HG03439 (cell line): ENCODE data around the gene ITPRID1.

ENCODE experiments used
- ATAC-seq: cut with Tn5 transposase; IDR thresholded peaks from one replicate; pipeline ENCODE4 v1.9.1; 2021; ENCODE audit warnings: mild to moderate bottlenecking, moderate library complexity; ENCODE audit not compliant: unreplicated experiment

Gene ITPRID1

GRCh38 chr7:31633467-31633866 is 119.6 kb downstream of the ITPRID1 start:
- ATAC-seq, result no peak

GRCh38 chr7:31633894-31634494 is 120.1 kb downstream of the ITPRID1 start:
- no peak for ATAC-seq

- no peak for ATAC-seq
These were observed 126.5 kb downstream of the ITPRID1 start for GRCh38 chr7:31640381-31640780.

GRCh38 chr7:31642681-31643115 is 128.8 kb downstream of the ITPRID1 start:
- no peak for ATAC-seq

GRCh38 chr7:31646942-31647341 is 133.1 kb downstream of the ITPRID1 start:
- ATAC-seq, result no peak

GRCh38 chr7:31647511-31647910 is 133.6 kb downstream of the ITPRID1 start:
- ATAC-seq, result no peak

- no peak for ATAC-seq
These were observed 134.4 kb downstream of the ITPRID1 start for GRCh38 chr7:31648288-31648687.

GRCh38 chr7:31648880-31649279 is 135.0 kb downstream of the ITPRID1 start:
- no peak for ATAC-seq

GRCh38 chr7:31651234-31652062 is 137.6 kb downstream of the ITPRID1 start:
- ATAC-seq, result no peak

GRCh38 chr7:31652063-31652326 is 138.1 kb downstream of the ITPRID1 start:
- no peak for ATAC-seq

GRCh38 chr7:31663072-31663471 is 149.2 kb downstream of the ITPRID1 start:
- no peak for ATAC-seq

- no peak for ATAC-seq
These were observed 151.0 kb downstream of the ITPRID1 start for GRCh38 chr7:31664890-31665289.

- ATAC-seq, result no peak
These were observed 151.7 kb downstream of the ITPRID1 start for GRCh38 chr7:31665546-31665945.

GRCh38 chr7:31669461-31669860 is 155.6 kb downstream of the ITPRID1 start:
- ATAC-seq, result no peak

- no peak for ATAC-seq
These were observed 165.8 kb downstream of the ITPRID1 start for GRCh38 chr7:31679574-31680305.

- ATAC-seq, result no peak
These were observed 169.7 kb downstream of the ITPRID1 start for GRCh38 chr7:31683445-31684225.

- ATAC-seq, result no peak
These were observed 173.3 kb downstream of the ITPRID1 start, which contains the start of gene PPP1R17 for GRCh38 chr7:31687024-31687748. Gene PPP1R17 (plus strand): TSS chr7:31687215. CDS start chr7:31692442, 5,227 bp downstream.

GRCh38 chr7:31688372-31688771 is 174.5 kb downstream of the ITPRID1 start:
- ATAC-seq, result peak; percentile 86

GRCh38 chr7:31688996-31689395 is 175.1 kb downstream of the ITPRID1 start:
- peak; percentile 24 for ATAC-seq

GRCh38 chr7:31690935-31691334 is 177.0 kb downstream of the ITPRID1 start:
- ATAC-seq, result no peak
